Activated CD4-positive, alpha-beta T cell treated with anti-CD3 and anti-CD28 coated beads, Interleukin-2, amount 10 ng/mL, durations not matched to agents 7 days and 5 days (primary cell): ENCODE results near the gene RIPK4. TPM values are rescaled to one million over a fixed set of nuclear protein-coding genes. Genes with fewer than 3 reads are reported as not detected.
"Not testable (repeated sequence)": the region's sequence is repeated elsewhere in the genome, so short reads cannot be mapped to it uniquely, and the experiment has no call there.

Source experiments
- CTCF ChIA-PET: fragments of 350-600 bp; sonication (Branson Sonifier 250); formaldehyde crosslinking; loops from one replicate; lab custom pipeline; 2021; ENCODE audit warnings: antibody characterized with exemption; lab: Charles Lee
- POLR2A ChIA-PET: fragments of 350-600 bp; sonication (Branson Sonifier 250); formaldehyde crosslinking; loops from one replicate; lab custom pipeline; 2021; ENCODE audit warnings: antibody characterized with exemption; lab: Charles Lee
- DNase-seq: peaks from one replicate; pipeline ENCODE4 v3.0.0-alpha.2; 2020
- H3K27ac Mint-ChIP-seq: one replicate; pipeline ENCODE4 v1.8.0; 2021; ENCODE audit warnings: mild to moderate bottlenecking, moderate library complexity, mixed read lengths
- H3K27me3 Mint-ChIP-seq: one replicate; pipeline ENCODE4 v1.8.0; 2021; ENCODE audit warnings: mixed read lengths
- H3K36me3 Mint-ChIP-seq: one replicate; pipeline ENCODE4 v1.8.0; 2021; ENCODE audit warnings: low read depth, mixed read lengths
- H3K4me1 Mint-ChIP-seq: one replicate; pipeline ENCODE4 v1.8.0; 2021; ENCODE audit warnings: mixed read lengths
- H3K4me3 Mint-ChIP-seq: one replicate; pipeline ENCODE4 v1.8.0; 2021; ENCODE audit warnings: mild to moderate bottlenecking, moderate library complexity, mixed read lengths
- H3K9me3 Mint-ChIP-seq: one replicate; pipeline ENCODE4 v1.8.0; 2021; ENCODE audit warnings: mixed read lengths
- total RNA-seq, 2 experiments: library from RNA; stranded (reverse); gene quantifications; one replicate each; pipeline ENCODE4 v1.2.3, GENCODE V29; 2021

The RIPK4 gene
- total RNA-seq, 2 experiments from 2014 or later, result 0.07 TPM; not detected in 1

- H3K4me1 Mint-ChIP-seq, result no peaks in the 10 kb centered on the region
These were observed 37.0 kb downstream of the RIPK4 start for GRCh38 chr21:41729701-41730366.

GRCh38 chr21:41727784-41728763 lies 38.8 kb downstream of the RIPK4 start:
- Mint-ChIP-seq H3K27ac (no peak overlapping the region), H3K9me3 (peaks cover 3% of the 10 kb centered on the region), H3K27me3 (peaks cover 51% of the 10 kb centered on the region), H3K36me3 (no peaks in the 10 kb centered on the region), H3K4me1 (no peaks in the 10 kb centered on the region), H3K4me3 (no peak overlapping the region)
- no peak for DNase-seq
- ChIA-PET CTCF (no interaction called here), POLR2A (no interaction called here)

More at GRCh38 chr21:41729701-41730366, 37.0 kb downstream of the RIPK4 start:
- no peak overlapping the region for H3K4me3 Mint-ChIP-seq
- CTCF ChIA-PET, result no interaction called here
- no peak overlapping the region for H3K27ac Mint-ChIP-seq
- H3K9me3 Mint-ChIP-seq, result peaks cover 3% of the 10 kb centered on the region
- peaks cover 50% of the 10 kb centered on the region for H3K27me3 Mint-ChIP-seq
- H3K36me3 Mint-ChIP-seq, result no peaks in the 10 kb centered on the region
- POLR2A ChIA-PET, result no interaction called here
- no peak for DNase-seq

- no peak overlapping the region for H3K27ac Mint-ChIP-seq
- H3K4me3 Mint-ChIP-seq, result no peak overlapping the region
- CTCF ChIA-PET, result no interaction called here
- H3K9me3 Mint-ChIP-seq, result peaks cover 3% of the 10 kb centered on the region
- no peaks in the 10 kb centered on the region for H3K4me1 Mint-ChIP-seq
- POLR2A ChIA-PET, result no interaction called here
- no peak for DNase-seq
- H3K36me3 Mint-ChIP-seq, result no peaks in the 10 kb centered on the region
- H3K27me3 Mint-ChIP-seq, result peaks cover 45% of the 10 kb centered on the region
These were observed 39.7 kb downstream of the RIPK4 start for GRCh38 chr21:41726970-41727783.

GRCh38 chr21:41726630-41726969 lies 40.3 kb downstream of the RIPK4 start:
- ChIA-PET POLR2A (no interaction called here), CTCF (no interaction called here)

GRCh38 chr21:41726058-41726558 lies 40.7 kb downstream of the RIPK4 start:
- Mint-ChIP-seq H3K9me3 (no peaks in the 10 kb centered on the region), H3K27ac (no peak overlapping the region), H3K27me3 (peaks cover 36% of the 10 kb centered on the region), H3K4me1 (no peaks in the 10 kb centered on the region), H3K4me3 (no peak overlapping the region), H3K36me3 (no peaks in the 10 kb centered on the region)
- DNase-seq, result no peak
- ChIA-PET CTCF (no interaction called here), POLR2A (no interaction called here)

More at GRCh38 chr21:41726630-41726969, 40.3 kb downstream of the RIPK4 start:
- no peaks in the 10 kb centered on the region for H3K36me3 Mint-ChIP-seq
- H3K27ac Mint-ChIP-seq, result no peak overlapping the region
- no peaks in the 10 kb centered on the region for H3K4me1 Mint-ChIP-seq
- H3K27me3 Mint-ChIP-seq, result peaks cover 41% of the 10 kb centered on the region
- DNase-seq, result no peak
- H3K9me3 Mint-ChIP-seq, result no peaks in the 10 kb centered on the region
- H3K4me3 Mint-ChIP-seq, result no peak overlapping the region

GRCh38 chr21:41725421-41726031 lies 41.3 kb downstream of the RIPK4 start:
- H3K4me3 Mint-ChIP-seq, result no peak overlapping the region
- H3K9me3 Mint-ChIP-seq, result no peaks in the 10 kb centered on the region
- peaks cover 30% of the 10 kb centered on the region for H3K27me3 Mint-ChIP-seq
- H3K36me3 Mint-ChIP-seq, result no peaks in the 10 kb centered on the region
- POLR2A ChIA-PET, result no interaction called here
- CTCF ChIA-PET, result no interaction called here
- no peak overlapping the region for H3K27ac Mint-ChIP-seq
- no peaks in the 10 kb centered on the region for H3K4me1 Mint-ChIP-seq
- no peak for DNase-seq

- CTCF ChIA-PET, DNase-seq, H3K4me3 Mint-ChIP-seq, H3K36me3 Mint-ChIP-seq, H3K27ac Mint-ChIP-seq, H3K9me3 Mint-ChIP-seq, H3K4me1 Mint-ChIP-seq, POLR2A ChIA-PET: not testable (repeated sequence)
- H3K27me3 Mint-ChIP-seq, result peaks cover 24% of the 10 kb centered on the region
These were observed 43.0 kb downstream of the RIPK4 start for GRCh38 chr21:41723835-41724234.

- Mint-ChIP-seq H3K4me1 (no peaks in the 10 kb centered on the region), H3K27ac (no peak overlapping the region), H3K36me3 (no peaks in the 10 kb centered on the region), H3K27me3 (peaks cover 21% of the 10 kb centered on the region), H3K9me3 (no peaks in the 10 kb centered on the region), H3K4me3 (no peak overlapping the region)
- DNase-seq, result no peak
- CTCF ChIA-PET, result no interaction called here
- POLR2A ChIA-PET, result no interaction called here
These were observed 44.5 kb downstream of the RIPK4 start for GRCh38 chr21:41722052-41723018.

GRCh38 chr21:41720250-41720649 lies 46.6 kb downstream of the RIPK4 start:
- no peak for DNase-seq
- no peaks in the 10 kb centered on the region for H3K9me3 Mint-ChIP-seq
- H3K27ac Mint-ChIP-seq, result no peak overlapping the region
- no peaks in the 10 kb centered on the region for H3K4me1 Mint-ChIP-seq
- H3K36me3 Mint-ChIP-seq, result no peaks in the 10 kb centered on the region
- H3K27me3 Mint-ChIP-seq, result peaks cover 3% of the 10 kb centered on the region
- ChIA-PET POLR2A (no interaction called here), CTCF (interaction anchor here (1.0 kb wide), 1 partner anchor 26 kb away, joined by 3 read pairs; no protein-coding TSS in a partner anchor)
- H3K4me3 Mint-ChIP-seq, result no peak overlapping the region

- ChIA-PET POLR2A (no interaction called here), CTCF (no interaction called here)
- H3K9me3 Mint-ChIP-seq, result no peaks in the 10 kb centered on the region
- H3K27ac Mint-ChIP-seq, result no peak overlapping the region
- no peaks in the 10 kb centered on the region for H3K36me3 Mint-ChIP-seq
- peaks cover 2% of the 10 kb centered on the region for H3K27me3 Mint-ChIP-seq
- no peak for DNase-seq
- H3K4me3 Mint-ChIP-seq, result no peak overlapping the region
- no peaks in the 10 kb centered on the region for H3K4me1 Mint-ChIP-seq
These were observed 47.2 kb downstream of the RIPK4 start for GRCh38 chr21:41719691-41720090.

GRCh38 chr21:41717573-41718330 lies 49.1 kb downstream of the RIPK4 start:
- POLR2A ChIA-PET, result no interaction called here
- peaks cover 5% of the 10 kb centered on the region for H3K27me3 Mint-ChIP-seq
- H3K27ac Mint-ChIP-seq, result no peak overlapping the region
- DNase-seq, result no peak
- no peak overlapping the region for H3K4me3 Mint-ChIP-seq
- H3K4me1 Mint-ChIP-seq, result no peaks in the 10 kb centered on the region
- no peaks in the 10 kb centered on the region for H3K9me3 Mint-ChIP-seq
- CTCF ChIA-PET, result no interaction called here
- H3K36me3 Mint-ChIP-seq, result no peaks in the 10 kb centered on the region
